ENCODE data around the gene FGD5.
"Not testable (repeated sequence)": the region's sequence is repeated elsewhere in the genome, so short reads cannot be mapped to it uniquely, and the experiment has no call there.

FGD5 gene

GRCh38 chr3:14808025-14808424 is 10.7 kb upstream of the FGD5 start:
- no peak for DNase-seq (ENCODE audit: extremely low spot score)
- TF ChIP-seq CTCF (IDR thresholded peaks at IDR 0.05; ENCODE audit: control extremely low read depth, extremely low read depth, low read depth, missing control alignments), result no peak
- ChIA-PET POLR2A (no interaction called here), CTCF (no interaction called here)

- no peak for DNase-seq (ENCODE audit: extremely low spot score)
- ChIA-PET CTCF (no interaction called here), POLR2A (no interaction called here)
- TF ChIP-seq CTCF (IDR thresholded peaks at IDR 0.05; ENCODE audit: control extremely low read depth, extremely low read depth, low read depth, missing control alignments), result no peak
Measured at GRCh38 chr3:14808502-14809266, 10.1 kb upstream of the FGD5 start.

- CTCF ChIA-PET; DNase-seq (ENCODE audit: extremely low spot score): not testable (repeated sequence)
Measured at GRCh38 chr3:14809611-14810010, 9.2 kb upstream of the FGD5 start.

GRCh38 chr3:14810070-14810791 is 8.5 kb upstream of the FGD5 start:
- no peak for DNase-seq (ENCODE audit: extremely low spot score)
- no peak for TF ChIP-seq CTCF (IDR thresholded peaks at IDR 0.05; ENCODE audit: control extremely low read depth, extremely low read depth, low read depth, missing control alignments)
- CTCF ChIA-PET, result no interaction called here
- POLR2A ChIA-PET, result no interaction called here

More at GRCh38 chr3:14809611-14810010, 9.2 kb upstream of the FGD5 start:
- POLR2A ChIA-PET, result not testable (repeated sequence)

- TF ChIP-seq CTCF (IDR thresholded peaks at IDR 0.05; ENCODE audit: control extremely low read depth, extremely low read depth, low read depth, missing control alignments), result no peak
- CTCF ChIA-PET, result interaction anchor here (1.2 kb wide), 1 partner anchor 110 kb away, joined by 3 read pairs; no protein-coding TSS in a partner anchor
- POLR2A ChIA-PET, result no interaction called here
- no peak for DNase-seq (ENCODE audit: extremely low spot score)
Measured at GRCh38 chr3:14810801-14811661, 7.7 kb upstream of the FGD5 start.

- ChIA-PET CTCF (interaction anchor here (1.2 kb wide), 1 partner anchor 109 kb away, joined by 3 read pairs; no protein-coding TSS in a partner anchor), POLR2A (no interaction called here)
- DNase-seq (ENCODE audit: extremely low spot score), result no peak
- no peak for TF ChIP-seq CTCF (IDR thresholded peaks at IDR 0.05; ENCODE audit: control extremely low read depth, extremely low read depth, low read depth, missing control alignments)
Measured at GRCh38 chr3:14811684-14812083, 7.1 kb upstream of the FGD5 start.
